GM21526 (cell line): ENCODE results near the gene ATP9A.

Experiments
- ATAC-seq: cut with Tn5 transposase; IDR thresholded peaks from one replicate; pipeline ENCODE4 v1.9.1; 2021; ENCODE audit warnings: moderate library complexity; ENCODE audit not compliant: unreplicated experiment, low FRiP score

The ATP9A gene

GRCh38 chr20:51563174-51563485 lies 205.1 kb downstream of the ATP9A start:
- no peak for ATAC-seq

- ATAC-seq: no peak
Measured at GRCh38 chr20:51562332-51563173, 205.6 kb downstream of the ATP9A start.

- no peak for ATAC-seq
Measured at GRCh38 chr20:51562027-51562331, 206.2 kb downstream of the ATP9A start.

- no peak for ATAC-seq
Measured at GRCh38 chr20:51560550-51561307, 207.5 kb downstream of the ATP9A start.

- no peak for ATAC-seq
Measured at GRCh38 chr20:51560042-51560441, 208.1 kb downstream of the ATP9A start.

- ATAC-seq: no peak
Measured at GRCh38 chr20:51554538-51555165, 213.5 kb downstream of the ATP9A start.

GRCh38 chr20:51553897-51554486 lies 214.2 kb downstream of the ATP9A start:
- ATAC-seq: no peak

GRCh38 chr20:51551186-51551585 lies 217.0 kb downstream of the ATP9A start:
- ATAC-seq: no peak

GRCh38 chr20:51549474-51549873 lies 218.7 kb downstream of the ATP9A start:
- no peak for ATAC-seq

- no peak for ATAC-seq
Measured at GRCh38 chr20:51547951-51548350, 220.2 kb downstream of the ATP9A start.
